Fibroblast of upper back skin (primary cell): Measurements from ENCODE around the gene TMX2.
"Not testable (repeated sequence)": the region's sequence is repeated elsewhere in the genome, so short reads cannot be mapped to it uniquely, and the experiment has no call there.

ENCODE experiments used
- DNase-seq: peaks from one replicate; pipeline ENCODE4 v3.0.0-alpha.2; 2013

Gene TMX2

GRCh38 chr11:57716726-57717125 lies 4.3 kb downstream of the TMX2 start:
- DNase-seq = not testable (repeated sequence)

GRCh38 chr11:57727185-57727584 lies 14.8 kb downstream of the TMX2 start:
- no peak for DNase-seq

GRCh38 chr11:57728829-57729228 lies 16.4 kb downstream of the TMX2 start:
- no peak for DNase-seq

- DNase-seq = no peak
Observed at GRCh38 chr11:57729479-57729878, 17.1 kb downstream of the TMX2 start.

- DNase-seq = no peak
Observed at GRCh38 chr11:57732661-57733060, 20.3 kb downstream of the TMX2 start.

GRCh38 chr11:57735619-57736298 lies 23.4 kb downstream of the TMX2 start:
- DNase-seq = no peak

GRCh38 chr11:57741132-57742086 lies 29.0 kb downstream of the TMX2 start, which contains the start of gene SELENOH:
SELENOH (plus strand) TSS chr11:57741491; CDS start chr11:57741596, 105 bp downstream.
- DNase-seq = peak; percentile 97

GRCh38 chr11:57742087-57742452 lies 29.7 kb downstream of the TMX2 start:
- DNase-seq = no peak

GRCh38 chr11:57744357-57744756 lies 32.0 kb downstream of the TMX2 start:
- DNase-seq = no peak

GRCh38 chr11:57745206-57745605 lies 32.8 kb downstream of the TMX2 start:
- no peak for DNase-seq

- DNase-seq = no peak
Observed at GRCh38 chr11:57746920-57747319, 34.5 kb downstream of the TMX2 start.

- no peak for DNase-seq
Observed at GRCh38 chr11:57751176-57751575, 38.8 kb downstream of the TMX2 start.

- DNase-seq = peak; percentile 51
Observed at GRCh38 chr11:57751676-57752253, 39.4 kb downstream of the TMX2 start, which contains the start of gene BTBD18. BTBD18 (minus strand) TSS chr11:57751819; CDS start chr11:57751188, 631 bp downstream.

- no peak for DNase-seq
Observed at GRCh38 chr11:57752954-57753353, 40.6 kb downstream of the TMX2 start.

GRCh38 chr11:57758174-57758573 lies 45.8 kb downstream of the TMX2 start:
- no peak for DNase-seq

- peak; percentile 98 for DNase-seq
Observed at GRCh38 chr11:57761301-57762234, 49.2 kb downstream of the TMX2 start, which contains the start of gene CTNND1. CTNND1 (plus strand) TSS chr11:57761802; CDS start chr11:57791479, 29,677 bp downstream.

- no peak for DNase-seq
Observed at GRCh38 chr11:57762235-57762861, 50.0 kb downstream of the TMX2 start.

- DNase-seq = peak; percentile 42
Observed at GRCh38 chr11:57763568-57763967, 51.2 kb downstream of the TMX2 start.

GRCh38 chr11:57764021-57764420 lies 51.6 kb downstream of the TMX2 start:
- DNase-seq = no peak

- no peak for DNase-seq
Observed at GRCh38 chr11:57764566-57764965, 52.2 kb downstream of the TMX2 start.

GRCh38 chr11:57764972-57765371 lies 52.6 kb downstream of the TMX2 start:
- no peak for DNase-seq

- DNase-seq = no peak
Observed at GRCh38 chr11:57770793-57771192, 58.4 kb downstream of the TMX2 start.
